Calu3 (cell line): ENCODE measurements around the gene RITA1. TPM values are rescaled to one million over a fixed set of nuclear protein-coding genes. Genes with fewer than 3 reads are reported as not detected.

Experiments used
- BruUV-seq: library from RNA; stranded (reverse); fragments of 400-500 nt; replicated peaks from 2 replicates; lab custom pipeline; 2021; lab: Mats Ljungman, UMichigan
- CTCF ChIA-PET: fragments of 300-600 bp; sonication (Branson Sonifier 250); formaldehyde crosslinking; loops from one replicate; lab custom pipeline; 2022; ENCODE audit warnings: antibody characterized with exemption; lab: Charles Lee
- DNase-seq: peaks from one replicate; pipeline ENCODE4 v3.0.0; 2022
- H3K27ac Mint-ChIP-seq: one replicate; pipeline ENCODE4 v1.8.0; 2022; ENCODE audit warnings: mixed read lengths; ENCODE audit not compliant: unreplicated experiment
- H3K27me3 Mint-ChIP-seq: one replicate; pipeline ENCODE4 v1.8.0; 2022; ENCODE audit warnings: mixed read lengths; ENCODE audit not compliant: unreplicated experiment
- H3K36me3 Mint-ChIP-seq: one replicate; pipeline ENCODE4 v1.8.0; 2022; ENCODE audit warnings: mild to moderate bottlenecking, moderate library complexity, mixed read lengths; ENCODE audit not compliant: insufficient read depth, unreplicated experiment
- H3K4me1 Mint-ChIP-seq: one replicate; pipeline ENCODE4 v1.8.0; 2022; ENCODE audit warnings: mild to moderate bottlenecking, low read depth, mixed read lengths; ENCODE audit not compliant: unreplicated experiment
- H3K4me3 Mint-ChIP-seq: one replicate; pipeline ENCODE4 v1.8.0; 2022; ENCODE audit warnings: mild to moderate bottlenecking, low read depth, moderate library complexity, mixed read lengths; ENCODE audit not compliant: unreplicated experiment
- H3K9me3 Mint-ChIP-seq: one replicate; pipeline ENCODE4 v1.8.0; 2022; ENCODE audit warnings: low read depth, mixed read lengths; ENCODE audit not compliant: unreplicated experiment
- CTCF ChIP-seq: fragments of 200-600 bp; IDR thresholded peaks from one replicate; pipeline ENCODE4 v1.8.0; 2022; ENCODE audit warnings: antibody characterized with exemption; ENCODE audit not compliant: unreplicated experiment
- intact Hi-C: fragments of 100-400 bp; cut with micrococcal nuclease; formaldehyde crosslinking; loops from one replicate; pipeline ENCODE4 v1.10.0; 2022; ENCODE audit not compliant: unreplicated experiment
- total RNA-seq: library from RNA; stranded (reverse); gene quantifications from 2 replicates; pipeline ENCODE4 v1.2.3, GENCODE V29; 2022

RITA1 gene
- total RNA-seq, 1 experiment from 2014 or later, result 27.4 TPM

- no TSS peak for BruUV-seq
- H3K36me3 Mint-ChIP-seq, result peaks cover 69% of the 10 kb centered on the region
- CTCF ChIA-PET, result no interaction called here
- H3K27ac Mint-ChIP-seq, result no peak overlapping the region
- no peaks in the 10 kb centered on the region for H3K27me3 Mint-ChIP-seq
- no peak for DNase-seq
- no peaks in the 10 kb centered on the region for H3K9me3 Mint-ChIP-seq
- no peak for TF ChIP-seq CTCF
- no peak overlapping the region for H3K4me3 Mint-ChIP-seq
- no peaks in the 10 kb centered on the region for H3K4me1 Mint-ChIP-seq
- intact Hi-C loops, result no loop called here
These were observed 24.0 kb upstream of the RITA1 start for GRCh38 chr12:113161415-113162016.

GRCh38 chr12:113162102-113163029, 23.2 kb upstream of the RITA1 start:
- CTCF ChIA-PET, result interaction anchor here (0.7 kb wide), 3 partner anchors 94 to 237 kb away, joined by 4 to 16 read pairs (median 6); no protein-coding TSS in a partner anchor
- BruUV-seq, result no TSS peak
- Mint-ChIP-seq H3K4me3 (no peak overlapping the region), H3K4me1 (no peaks in the 10 kb centered on the region), H3K27me3 (no peaks in the 10 kb centered on the region), H3K36me3 (peaks cover 68% of the 10 kb centered on the region), H3K27ac (no peak overlapping the region), H3K9me3 (no peaks in the 10 kb centered on the region)
- DNase-seq, result no peak
- no peak for TF ChIP-seq CTCF
- intact Hi-C loops, result no loop called here

GRCh38 chr12:113163030-113163360, 22.5 kb upstream of the RITA1 start:
- TF ChIP-seq CTCF, result no peak
- no peaks in the 10 kb centered on the region for H3K27me3 Mint-ChIP-seq
- no peaks in the 10 kb centered on the region for H3K4me1 Mint-ChIP-seq
- CTCF ChIA-PET, result no interaction called here
- DNase-seq, result no peak
- no peaks in the 10 kb centered on the region for H3K9me3 Mint-ChIP-seq
- no peak overlapping the region for H3K4me3 Mint-ChIP-seq
- BruUV-seq, result no TSS peak
- intact Hi-C loops, result no loop called here
- peaks cover 63% of the 10 kb centered on the region for H3K36me3 Mint-ChIP-seq
- no peak overlapping the region for H3K27ac Mint-ChIP-seq

GRCh38 chr12:113164014-113164413, 21.5 kb upstream of the RITA1 start:
- no peak for TF ChIP-seq CTCF
- DNase-seq, result no peak
- no peak overlapping the region for H3K27ac Mint-ChIP-seq
- no peaks in the 10 kb centered on the region for H3K27me3 Mint-ChIP-seq
- intact Hi-C loops, result no loop called here
- no peak overlapping the region for H3K4me3 Mint-ChIP-seq
- no peaks in the 10 kb centered on the region for H3K9me3 Mint-ChIP-seq
- no peaks in the 10 kb centered on the region for H3K4me1 Mint-ChIP-seq
- no TSS peak for BruUV-seq
- H3K36me3 Mint-ChIP-seq, result peaks cover 68% of the 10 kb centered on the region
- CTCF ChIA-PET, result no interaction called here
